GM12875 (cell line): Measurements from ENCODE around the gene KCNH6.

Experiments
- H3K4me3 ChIP-seq: one replicate; pipeline ENCODE4 v1.5.1; 2011; ENCODE audit warnings: low read depth, low read length, control low read depth
- CTCF ChIP-seq: IDR thresholded peaks from 2 replicates; pipeline ENCODE4 v1.5.1; 2011; ENCODE audit warnings: low read depth, mild to moderate bottlenecking, control low read depth, inconsistent platforms, low read length, moderate library complexity, borderline replicate concordance; ENCODE audit not compliant: insufficient read depth

The KCNH6 gene

GRCh38 chr17:63542942-63543821, 20.0 kb downstream of the KCNH6 start:
- no peak for TF ChIP-seq CTCF

GRCh38 chr17:63543822-63544420, 20.8 kb downstream of the KCNH6 start:
- TF ChIP-seq CTCF, result no peak
- H3K4me3 ChIP-seq, result no peak overlapping the region

More at GRCh38 chr17:63542942-63543821, 20.0 kb downstream of the KCNH6 start:
- no peak overlapping the region for H3K4me3 ChIP-seq

GRCh38 chr17:63544467-63545301, 21.5 kb downstream of the KCNH6 start:
- TF ChIP-seq CTCF, result no peak
- no peak overlapping the region for H3K4me3 ChIP-seq

- H3K4me3 ChIP-seq, result no peak overlapping the region
Measured at GRCh38 chr17:63546308-63547082, 23.3 kb downstream of the KCNH6 start.

GRCh38 chr17:63547083-63547523, 23.9 kb downstream of the KCNH6 start:
- no peak overlapping the region for H3K4me3 ChIP-seq
- TF ChIP-seq CTCF, result no peak

More at GRCh38 chr17:63546308-63547082, 23.3 kb downstream of the KCNH6 start:
- TF ChIP-seq CTCF, result no peak

GRCh38 chr17:63549289-63549945, 26.3 kb downstream of the KCNH6 start:
- TF ChIP-seq CTCF, result no peak

More at GRCh38 chr17:63549289-63549945, 26.3 kb downstream of the KCNH6 start:
- peak overlapping the region; percentile 44 for H3K4me3 ChIP-seq
